Measurements from ENCODE around the gene TTC6.

Gene TTC6

GRCh38 chr14:37586797-37587130, 8.7 kb upstream of the TTC6 start:
- DNase-seq: no peak

DNA sequence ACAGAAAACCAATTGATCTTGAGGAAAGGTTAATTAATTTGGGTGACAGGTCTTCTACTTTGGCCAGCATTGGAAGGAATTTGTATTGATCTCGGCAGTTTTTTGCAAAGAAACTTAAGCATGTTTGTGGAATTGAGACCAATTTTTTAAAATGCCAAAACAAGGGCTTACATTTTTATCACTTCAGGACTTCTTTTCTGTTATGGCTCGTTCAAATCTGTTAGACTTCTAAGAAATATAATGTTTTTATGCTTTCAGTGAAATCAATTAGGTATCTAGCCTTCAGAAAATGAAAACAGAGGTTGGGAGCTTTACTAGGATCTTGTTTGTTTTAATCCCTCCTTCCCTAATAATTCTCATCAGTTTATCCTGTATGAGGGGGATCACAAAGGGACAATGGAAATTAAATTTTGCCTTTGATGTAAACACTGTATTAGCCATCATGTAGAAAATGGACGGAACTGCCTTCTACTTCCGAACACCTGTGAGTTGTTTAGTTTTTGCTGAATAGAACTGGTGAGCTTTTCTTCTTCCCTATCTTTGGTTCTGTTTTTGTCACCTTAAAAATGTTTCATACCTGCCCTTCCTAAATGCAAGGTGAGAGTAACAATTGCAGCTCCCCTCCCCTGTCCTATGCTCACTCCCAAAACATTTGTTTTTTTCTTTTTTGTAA, 8.2 kb upstream of the TTC6 start:
- DNase-seq: peak; percentile 17

DNA sequence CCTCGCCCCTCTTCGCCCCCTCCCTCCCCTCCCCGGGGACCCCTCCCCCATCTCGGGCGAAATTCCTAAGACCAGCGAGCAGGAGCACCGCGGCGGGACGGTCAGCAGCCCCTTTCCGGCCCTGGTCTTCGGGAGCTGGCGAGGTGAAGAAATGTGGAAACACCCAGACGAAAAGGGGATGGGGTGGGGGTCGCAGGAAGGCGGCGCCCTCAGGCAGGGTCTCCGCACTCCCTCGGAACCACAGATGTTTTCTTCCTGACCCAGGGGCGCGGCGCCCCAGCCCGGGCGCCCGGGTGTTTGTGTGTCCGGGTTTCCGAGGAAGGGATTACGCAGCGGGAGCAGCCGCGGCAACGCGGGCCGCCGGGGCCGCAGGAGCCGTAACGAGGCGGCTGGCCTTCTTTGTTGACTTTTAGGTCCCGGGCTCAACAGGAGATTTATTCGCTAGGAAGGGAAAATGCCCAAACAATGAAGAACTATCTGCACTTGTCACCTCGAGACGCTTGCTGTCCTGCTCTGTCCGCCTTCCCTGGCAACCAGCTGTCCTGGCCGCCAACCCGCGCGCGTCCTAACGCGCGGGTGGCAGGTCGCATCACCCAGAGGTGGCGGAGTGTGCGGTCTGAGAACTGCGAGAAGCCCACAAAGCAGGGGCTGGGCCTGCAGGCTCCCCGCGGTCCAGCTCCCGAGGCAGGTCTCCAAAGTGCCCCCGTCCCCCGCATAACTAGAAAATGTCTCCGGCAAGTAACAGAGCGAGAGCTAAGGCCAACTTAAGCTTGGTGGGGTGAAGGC, 7.4 kb upstream of the TTC6 start:
- peak; percentile 61 for DNase-seq

DNA sequence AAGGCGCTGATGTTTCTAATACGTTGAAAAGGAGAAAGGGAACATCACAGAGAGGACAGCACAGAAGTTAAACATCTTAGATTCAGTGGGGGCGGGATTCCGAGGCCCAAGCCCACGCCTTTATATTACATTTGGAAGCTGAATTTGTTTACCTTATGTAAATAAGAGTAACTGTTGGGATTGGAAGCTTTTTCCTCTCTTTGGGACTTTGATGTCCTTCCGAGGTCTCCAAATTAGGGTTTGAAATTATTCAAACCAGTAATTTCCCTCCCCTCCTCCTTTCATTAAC, 6.8 kb upstream of the TTC6 start:
- DNase-seq: no peak

GRCh38 chr14:37588956-37589714, 6.3 kb upstream of the TTC6 start:
- DNase-seq: peak; percentile 37

GRCh38 chr14:37589715-37590427, 5.6 kb upstream of the TTC6 start:
- DNase-seq: no peak

DNA sequence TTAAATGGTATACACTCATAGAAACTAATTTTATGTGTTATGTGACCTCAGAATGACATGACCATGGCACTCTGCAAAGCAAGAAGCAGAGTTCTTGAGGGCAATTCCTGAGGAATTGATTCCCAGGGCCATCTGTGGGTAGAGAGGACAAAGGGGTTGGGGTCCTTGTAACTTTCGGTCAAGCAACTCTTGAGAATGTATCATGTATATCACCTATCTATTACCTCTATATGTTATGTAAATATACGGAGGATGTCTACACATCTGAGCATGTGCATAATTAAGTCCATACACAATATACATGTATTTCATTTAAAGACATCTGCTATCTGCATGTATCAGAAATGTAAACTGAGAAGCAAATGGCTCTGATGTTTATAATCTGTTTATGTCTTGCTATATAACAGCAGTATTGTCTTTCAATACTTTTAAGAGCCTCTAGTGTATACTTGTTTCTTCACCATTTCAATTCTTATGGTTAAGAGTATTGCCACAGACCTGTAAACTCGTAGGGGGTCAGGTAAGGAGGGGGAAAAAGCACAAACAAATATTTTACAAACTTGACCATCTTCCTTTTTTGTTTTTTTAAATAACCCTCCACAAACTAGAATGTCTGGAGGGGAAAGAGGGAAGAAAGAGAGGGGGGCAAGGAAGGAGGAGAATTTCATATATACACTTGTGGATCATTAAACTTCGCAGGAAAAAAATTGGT, 4.8 kb upstream of the TTC6 start:
- peak; percentile 2 for DNase-seq

DNA sequence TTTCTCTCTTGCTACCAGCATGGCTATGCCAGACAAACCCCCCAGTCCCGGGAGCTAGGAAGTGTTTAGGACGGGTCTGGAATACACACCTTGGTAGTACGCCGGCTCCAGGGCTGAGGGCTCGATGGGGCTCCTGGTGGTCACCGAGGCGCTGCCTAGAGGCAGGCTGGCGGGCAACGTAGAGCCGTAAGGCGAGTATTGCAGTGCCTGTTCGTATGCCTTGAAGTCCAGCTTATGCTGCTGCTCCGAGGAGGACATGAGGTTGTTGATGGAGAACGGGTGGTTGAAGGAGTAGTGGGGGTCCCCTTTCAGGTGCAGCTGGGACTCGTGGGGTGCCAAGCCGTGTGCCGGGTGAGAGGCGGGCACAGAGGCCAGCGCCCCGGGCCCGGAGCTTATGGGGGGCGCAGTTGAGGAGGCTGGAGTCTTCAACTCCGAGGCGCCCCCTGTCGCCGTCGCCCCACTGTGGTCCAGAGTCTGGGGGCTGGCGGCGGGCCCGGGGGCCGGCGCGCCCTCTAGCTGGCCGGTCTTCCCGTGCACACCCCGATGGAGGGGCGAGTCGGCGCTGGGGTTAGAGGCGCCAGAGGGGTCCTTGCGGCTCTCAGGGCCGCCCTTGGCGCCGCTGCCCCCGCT, 4.0 kb upstream of the TTC6 start:
- no peak for DNase-seq

DNA sequence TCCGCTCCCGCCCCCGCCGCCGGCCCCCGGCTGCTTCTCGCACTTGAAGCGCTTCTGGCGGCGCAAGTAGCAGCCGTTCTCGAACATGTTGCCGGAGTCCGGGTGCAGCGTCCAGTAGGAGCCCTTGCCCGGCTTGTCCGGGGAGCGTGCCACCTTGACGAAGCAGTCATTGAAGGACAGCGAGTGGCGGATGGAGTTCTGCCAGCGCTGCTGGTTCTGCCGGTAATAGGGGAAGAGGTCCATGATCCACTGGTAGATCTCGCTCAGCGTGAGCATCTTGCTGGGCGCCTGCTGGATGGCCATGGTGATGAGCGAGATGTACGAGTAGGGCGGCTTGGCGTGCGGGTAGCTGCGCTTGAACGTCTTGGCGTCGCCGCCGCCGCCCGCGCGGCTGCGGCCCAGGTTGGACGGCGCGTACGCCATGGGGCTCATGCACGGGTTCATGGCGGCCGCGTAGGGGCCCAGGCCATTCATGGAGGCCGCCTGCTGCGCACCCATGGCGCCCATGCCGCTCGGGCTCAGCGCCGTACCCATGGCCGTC, 3.4 kb upstream of the TTC6 start:
- DNase-seq: no peak

DNA sequence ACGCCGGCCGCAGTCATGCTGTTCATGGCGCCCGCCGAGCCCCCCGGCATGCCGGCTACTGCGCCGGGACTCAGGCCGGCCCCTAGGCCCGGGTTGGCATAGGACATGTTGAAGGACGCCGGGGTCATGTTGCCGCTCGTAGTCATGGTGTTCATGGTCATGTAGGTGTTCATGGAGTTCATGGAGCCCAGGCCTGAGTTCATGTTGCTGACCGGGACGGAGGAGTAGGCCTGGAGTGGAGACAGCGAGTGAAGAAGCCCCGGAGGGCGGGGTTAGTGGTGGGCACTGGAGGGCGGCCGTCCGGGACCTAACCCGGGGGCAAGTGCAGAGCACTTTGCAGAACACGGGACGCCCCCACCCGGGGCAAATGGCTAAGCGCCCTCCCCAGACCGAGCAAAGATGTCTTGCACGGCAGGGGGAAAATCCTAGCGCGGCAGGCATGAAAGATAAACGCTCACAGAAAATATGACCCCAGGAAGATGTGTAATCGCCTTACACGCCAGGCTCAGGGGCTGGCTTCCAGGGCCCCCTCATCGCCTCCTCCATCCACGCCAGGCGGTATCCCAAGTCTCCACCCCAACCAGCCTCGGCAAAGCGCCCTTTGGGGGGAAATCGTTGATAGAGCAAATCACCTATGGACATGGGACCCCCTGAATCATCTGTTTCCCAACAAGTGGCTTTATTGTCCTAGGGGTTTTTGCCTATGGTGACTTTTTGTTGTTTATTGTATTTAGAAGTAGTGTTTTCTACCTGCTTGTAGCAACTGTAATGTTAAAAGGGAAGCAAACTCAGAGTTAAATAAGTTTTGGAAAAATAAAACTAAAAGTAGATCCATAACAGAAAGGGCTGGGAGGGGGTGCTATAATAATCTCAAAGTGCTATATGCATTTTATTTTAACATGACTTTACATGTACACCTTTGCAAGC, 2.7 kb upstream of the TTC6 start:
- DNase-seq: peak; percentile 9

DNA sequence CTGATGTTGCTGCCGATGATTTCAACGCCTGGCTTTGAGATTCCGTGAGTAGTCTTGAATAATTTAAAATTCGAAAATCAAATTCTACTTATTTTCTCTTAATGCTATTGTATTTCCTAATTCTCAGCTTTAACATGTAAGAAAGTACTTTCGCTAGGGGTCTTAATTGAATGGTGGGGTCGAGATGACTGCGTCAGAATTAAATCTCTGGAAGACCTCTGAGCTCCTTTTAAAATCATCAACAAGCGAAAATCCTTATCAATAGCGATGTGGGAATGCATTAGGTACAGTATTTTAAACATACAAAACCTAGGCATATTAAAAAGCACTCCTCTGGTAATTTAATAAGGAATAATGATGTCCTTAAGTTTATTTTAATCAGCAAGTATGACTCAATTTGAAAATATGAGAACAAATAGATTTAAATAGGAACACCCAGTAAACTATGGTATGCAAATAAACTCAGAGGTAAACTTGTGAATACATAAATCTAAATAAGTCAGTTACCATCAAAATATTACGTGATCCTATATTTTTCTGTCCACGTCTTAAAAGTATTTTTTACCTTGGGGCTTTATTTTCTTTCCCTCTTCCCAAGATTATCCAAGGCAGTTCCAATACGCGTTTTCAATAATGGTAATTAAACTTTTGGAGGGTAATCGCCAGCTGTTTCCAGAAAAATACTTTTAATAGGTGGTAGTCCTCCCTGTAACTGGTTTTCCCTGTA, 1.8 kb upstream of the TTC6 start:
- no peak for DNase-seq

GRCh38 chr14:37594238-37594970, 1.0 kb upstream of the TTC6 start:
- peak; percentile 93 for DNase-seq

GRCh38 chr14:37595809-37596621, 586 bp downstream of the TTC6 start:
- peak; percentile 96 for DNase-seq

- peak; percentile 56 for DNase-seq
These were observed 1.5 kb downstream of the TTC6 start for GRCh38 chr14:37596790-37597472.

- DNase-seq: no peak
These were observed 2.1 kb downstream of the TTC6 start for GRCh38 chr14:37597538-37597913.

DNA sequence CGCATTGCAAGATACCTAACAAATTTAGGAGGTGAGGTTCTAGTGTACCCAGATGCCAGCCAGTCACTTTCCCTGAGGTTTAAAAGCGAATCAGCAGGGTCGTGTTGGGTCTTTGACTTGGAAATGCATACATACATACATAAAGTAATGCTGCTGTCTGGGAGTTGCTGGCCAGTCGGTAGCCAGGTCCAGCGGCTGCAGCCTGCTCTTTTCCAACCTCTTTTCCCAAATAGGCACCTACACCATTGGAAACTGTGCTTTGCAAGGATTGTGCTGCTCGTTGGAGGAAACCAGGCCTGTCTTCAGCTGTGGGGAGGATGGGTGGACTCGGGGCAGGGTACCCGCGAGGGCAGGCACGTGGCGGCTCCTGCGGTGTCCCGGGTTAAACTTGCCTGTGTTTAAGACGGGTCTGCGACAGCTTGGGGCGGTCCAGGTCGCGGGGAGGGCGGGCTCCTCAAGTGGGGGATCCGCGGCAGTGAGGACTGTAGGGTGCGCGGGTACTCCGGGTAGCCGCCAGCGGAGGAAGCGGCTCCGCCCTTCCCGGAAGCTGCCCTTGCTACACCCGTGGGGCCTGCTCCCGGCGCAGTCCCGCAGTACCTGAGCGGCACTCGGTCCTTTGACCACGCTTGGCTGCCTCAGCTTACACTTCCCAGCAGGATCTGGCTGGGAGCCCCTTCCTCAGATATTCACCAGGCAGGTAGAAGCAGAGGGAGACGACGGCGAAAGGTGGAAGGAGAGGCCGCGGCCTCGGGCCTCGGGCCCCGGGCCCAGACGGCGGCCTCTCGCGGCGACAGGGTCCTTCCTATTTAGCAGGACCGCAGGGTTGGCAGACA, 2.7 kb downstream of the TTC6 start:
- no peak for DNase-seq

Data from NCI-H82 (cell line).